DND-41 (cell line): ENCODE results near the gene PREP.

ENCODE experiments used
- ATAC-seq: fragments of 200-7000 bp; cut with Tn5 transposase; 3 replicates; pipeline ENCODE4 v1.9.1; 2021; ENCODE audit warnings: low read depth; ENCODE audit not compliant: insufficient read depth
- DNase-seq: peaks from one replicate; pipeline ENCODE4 v3.0.0-alpha.2; 2020
- H2AFZ ChIP-seq: 2 replicates; pipeline ENCODE4 v1.6.0; 2012; ENCODE audit warnings: low read depth, low read length
- H3K27ac ChIP-seq: 2 replicates; pipeline ENCODE4 v1.5.1; 2012; ENCODE audit warnings: low read length, inconsistent platforms
- H3K27me3 ChIP-seq: fragments of 200-600 bp; sonication (generic); 2 replicates; pipeline ENCODE4 v1.6.0; 2012; ENCODE audit warnings: low read length, mild to moderate bottlenecking, inconsistent platforms; ENCODE audit not compliant: insufficient read depth, poor library complexity
- H3K36me3 ChIP-seq: 2 replicates; pipeline ENCODE4 v1.5.1; 2012; ENCODE audit warnings: low read length, inconsistent platforms; ENCODE audit not compliant: insufficient read depth
- H3K4me1 ChIP-seq: 2 replicates; pipeline ENCODE4 v1.5.1; 2012; ENCODE audit warnings: mild to moderate bottlenecking, low read length; ENCODE audit not compliant: insufficient read depth
- H3K4me2 ChIP-seq: 2 replicates; pipeline ENCODE4 v1.6.0; 2012; ENCODE audit warnings: mild to moderate bottlenecking, moderate library complexity, low read length, inconsistent platforms; ENCODE audit not compliant: insufficient read depth
- H3K4me3 ChIP-seq, 2 experiments: fragments of 200-600 bp in 1 of 2; shearing (Covaris generic) in 1 of 2; 2 replicates each; pipeline ENCODE4 v1.5.1; 2012 to 2016; ENCODE audit warnings: inconsistent platforms in 2 of 2, low read length in 2 of 2, mild to moderate bottlenecking in 2 of 2, low read depth in 1 of 2, moderate library complexity in 1 of 2
- H3K79me2 ChIP-seq: 2 replicates; pipeline ENCODE4 v1.6.0; 2012; ENCODE audit warnings: low read length, inconsistent platforms; ENCODE audit not compliant: insufficient read depth
- H3K9ac ChIP-seq: 2 replicates; pipeline ENCODE4 v1.6.0; 2012; ENCODE audit warnings: low read depth, mild to moderate bottlenecking, inconsistent platforms, low read length, moderate library complexity
- H3K9me3 ChIP-seq: 2 replicates; pipeline ENCODE4 v1.5.1; 2012; ENCODE audit warnings: low read length, moderate library complexity, mild to moderate bottlenecking, inconsistent platforms; ENCODE audit not compliant: insufficient read depth, severe bottlenecking
- H4K20me1 ChIP-seq: 2 replicates; pipeline ENCODE4 v1.6.0; 2012; ENCODE audit warnings: low read length; ENCODE audit not compliant: insufficient read depth
- EZH2 ChIP-seq: IDR thresholded peaks from 3 replicates; pipeline ENCODE4 v1.6.1; 2012; ENCODE audit warnings: borderline replicate concordance, low read depth, mild to moderate bottlenecking, moderate library complexity, low read length, inconsistent platforms; ENCODE audit not compliant: severe bottlenecking
- TF ChIP-seq, protein P1 (sequence below): IDR thresholded peaks from 2 replicates; pipeline ENCODE4 v1.5.1; 2012; ENCODE audit warnings: borderline replicate concordance, low read length, moderate library complexity, mild to moderate bottlenecking; ENCODE audit not compliant: poor library complexity, severe bottlenecking; ENCODE audit errors: extremely low read depth

The PREP gene

DNA sequence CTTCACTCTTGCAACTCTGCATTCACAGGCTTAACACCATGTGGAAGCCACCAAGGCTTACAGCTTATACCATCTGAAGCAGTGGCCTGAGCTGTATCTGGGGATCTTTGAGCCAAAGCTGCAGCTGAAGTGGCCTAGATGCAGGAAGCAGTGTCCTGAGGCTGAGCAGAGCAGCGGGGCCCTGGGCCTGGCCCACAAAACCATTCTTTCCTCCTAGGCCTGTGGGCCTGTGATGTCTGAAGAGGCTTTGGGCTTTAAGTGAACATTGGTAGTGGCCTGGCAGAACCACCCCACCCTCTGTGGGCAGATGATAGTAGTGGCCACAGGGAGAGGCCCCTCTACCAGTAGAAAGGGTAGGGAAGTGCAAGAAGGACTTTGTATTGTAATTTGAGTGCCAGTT is 6.9 kb upstream of the PREP start:
- Histone ChIP-seq H3K4me2 (no peak overlapping the region), H2AFZ (no peak overlapping the region), H3K27me3 (no peaks in the 10 kb centered on the region), H3K9ac (no peak overlapping the region), H3K4me3 (no peak overlapping the region), H4K20me1 (no peaks in the 10 kb centered on the region), H3K79me2 (no peaks in the 10 kb centered on the region), H3K9me3 (peaks cover 9% of the 10 kb centered on the region), H3K27ac (no peak overlapping the region), H3K4me1 (no peaks in the 10 kb centered on the region), H3K36me3 (no peaks in the 10 kb centered on the region)
- DNase-seq (no peak), ATAC-seq (no peak)
- TF ChIP-seq, protein P1, sequence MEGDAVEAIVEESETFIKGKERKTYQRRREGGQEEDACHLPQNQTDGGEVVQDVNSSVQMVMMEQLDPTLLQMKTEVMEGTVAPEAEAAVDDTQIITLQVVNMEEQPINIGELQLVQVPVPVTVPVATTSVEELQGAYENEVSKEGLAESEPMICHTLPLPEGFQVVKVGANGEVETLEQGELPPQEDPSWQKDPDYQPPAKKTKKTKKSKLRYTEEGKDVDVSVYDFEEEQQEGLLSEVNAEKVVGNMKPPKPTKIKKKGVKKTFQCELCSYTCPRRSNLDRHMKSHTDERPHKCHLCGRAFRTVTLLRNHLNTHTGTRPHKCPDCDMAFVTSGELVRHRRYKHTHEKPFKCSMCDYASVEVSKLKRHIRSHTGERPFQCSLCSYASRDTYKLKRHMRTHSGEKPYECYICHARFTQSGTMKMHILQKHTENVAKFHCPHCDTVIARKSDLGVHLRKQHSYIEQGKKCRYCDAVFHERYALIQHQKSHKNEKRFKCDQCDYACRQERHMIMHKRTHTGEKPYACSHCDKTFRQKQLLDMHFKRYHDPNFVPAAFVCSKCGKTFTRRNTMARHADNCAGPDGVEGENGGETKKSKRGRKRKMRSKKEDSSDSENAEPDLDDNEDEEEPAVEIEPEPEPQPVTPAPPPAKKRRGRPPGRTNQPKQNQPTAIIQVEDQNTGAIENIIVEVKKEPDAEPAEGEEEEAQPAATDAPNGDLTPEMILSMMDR: no peak
- TF ChIP-seq EZH2: no peak

DNA sequence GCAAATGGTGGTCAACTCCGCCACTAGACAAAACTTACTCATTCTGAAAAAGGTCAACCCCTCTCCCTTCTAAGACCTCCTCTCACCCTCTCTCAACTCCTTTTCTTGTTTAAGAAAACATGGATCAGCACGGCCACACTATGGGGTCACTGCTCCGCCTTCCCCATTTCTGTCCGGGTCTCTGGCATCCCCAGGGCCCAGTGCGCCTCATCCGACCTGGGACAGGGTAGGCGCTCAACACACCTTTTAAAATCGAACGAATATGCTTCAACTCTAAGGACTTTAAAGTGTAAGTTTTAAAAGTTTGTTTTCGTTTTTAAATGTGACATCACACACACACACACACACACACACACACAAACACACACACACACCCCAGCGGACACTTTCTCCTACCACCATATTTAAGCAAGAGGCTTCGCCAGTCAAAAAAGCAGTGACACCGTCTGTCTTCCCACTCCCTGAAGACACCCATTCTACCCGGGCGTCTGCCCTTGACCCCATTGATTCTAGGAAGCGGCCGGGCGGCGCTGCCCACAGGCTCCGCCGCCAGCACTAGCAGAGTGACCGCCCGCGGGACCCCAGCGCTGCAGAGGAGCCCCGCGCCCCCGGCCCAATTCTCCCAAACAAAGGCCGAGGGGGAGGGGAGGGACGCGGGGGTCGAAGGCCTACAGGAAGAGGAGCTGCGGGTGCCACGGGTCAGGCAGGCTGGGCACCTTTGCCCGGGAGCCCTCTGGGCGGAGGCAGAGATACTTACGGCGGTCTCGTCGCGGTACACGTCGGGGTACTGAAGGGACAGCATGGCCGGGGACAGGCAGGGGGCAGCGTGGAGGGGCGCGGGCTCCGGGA is 568 bp downstream of the PREP start:
- Histone ChIP-seq H3K27ac (peak overlapping the region; percentile 76), H3K27me3 (no peaks in the 10 kb centered on the region), H3K9ac (peak overlapping the region; percentile 87), H3K4me1 (peaks cover 53% of the 10 kb centered on the region), H3K4me2 (peak overlapping the region; percentile 97), H4K20me1 (peaks cover 38% of the 10 kb centered on the region), H3K9me3 (no peaks in the 10 kb centered on the region), H3K4me3 (peak overlapping the region; percentile 95 to 97), H3K79me2 (peaks cover 59% of the 10 kb centered on the region), H2AFZ (peak overlapping the region; percentile 82), H3K36me3 (peaks cover 7% of the 10 kb centered on the region; the same call in 1 of the 2 replicates)
- TF ChIP-seq, protein P1: no peak
- no peak for TF ChIP-seq EZH2
- ATAC-seq (peak; percentile 44), DNase-seq (peak; percentile 39)

DNA sequence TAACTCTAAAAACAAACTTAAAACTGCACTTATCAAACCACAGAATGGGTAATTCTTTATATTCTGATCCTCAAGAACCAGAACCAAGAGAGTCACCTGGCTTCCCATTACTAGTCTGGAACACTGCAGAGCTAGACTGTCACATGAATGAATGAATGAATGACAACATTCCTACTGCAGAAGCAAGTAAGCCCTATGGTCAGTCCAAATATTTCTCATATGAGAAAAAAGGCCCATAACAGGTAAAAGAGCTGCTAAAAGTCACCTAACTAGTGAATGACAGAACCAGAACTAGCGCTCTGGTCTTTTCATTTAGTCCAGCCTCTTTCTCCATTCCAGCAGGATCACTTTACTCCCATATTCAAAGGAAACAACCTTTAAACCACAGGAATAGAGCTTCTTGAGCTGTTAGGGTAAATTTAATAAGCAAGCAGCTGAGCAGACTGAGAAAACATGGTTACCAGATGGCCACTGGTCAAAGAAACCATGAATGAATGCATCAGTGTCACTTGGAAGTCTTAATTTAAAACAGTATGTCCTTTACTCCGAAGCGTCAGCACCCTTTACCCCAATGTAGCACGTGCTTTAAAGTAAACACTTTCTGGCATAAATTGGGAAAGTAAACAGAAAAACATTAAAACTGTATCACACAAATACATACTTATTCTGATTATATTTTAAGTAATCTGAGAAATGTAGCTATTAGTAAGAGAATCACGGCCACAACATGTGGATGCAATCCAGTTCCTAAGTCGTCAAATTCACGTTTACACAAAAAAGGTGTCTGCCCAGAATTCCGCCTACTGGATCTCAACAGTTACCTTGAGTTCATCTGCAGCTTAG is 1.4 kb downstream of the PREP start:
- TF ChIP-seq, protein P1: no peak
- no peak for TF ChIP-seq EZH2
- no peak for ATAC-seq
- peaks cover 62% of the 10 kb centered on the region for H3K79me2 ChIP-seq
- peak overlapping the region; percentile 97 for H3K4me2 ChIP-seq
- no peaks in the 10 kb centered on the region for H3K27me3 ChIP-seq
- H2AFZ ChIP-seq: no peak overlapping the region
- H3K36me3 ChIP-seq: peaks cover 13% of the 10 kb centered on the region
- DNase-seq: no peak
- no peaks in the 10 kb centered on the region for H3K9me3 ChIP-seq
- peaks cover 38% of the 10 kb centered on the region for H4K20me1 ChIP-seq
- H3K4me1 ChIP-seq: peaks cover 53% of the 10 kb centered on the region
- peak overlapping the region; percentile 87 for H3K9ac ChIP-seq
- H3K27ac ChIP-seq: peak overlapping the region; percentile 76
- H3K4me3 ChIP-seq: peak overlapping the region; percentile 95 to 97; a peak in 3 of 4 replicates
